Suprapubic skin (tissue), 3 donors: Measurements from ENCODE around the gene BBS4.
"Not testable (repeated sequence)": the region's sequence is repeated elsewhere in the genome, so short reads cannot be mapped to it uniquely, and the experiment has no call there.

ENCODE experiments used
- CTCF ChIP-seq, 2 donors: fragments of 200-600 bp in 1 of 2; fragments of 450-650 bp in 1 of 2; sonication (generic) in 1 of 2; IDR thresholded peaks; one replicate each; pipeline ENCODE4 v1.5.1; 2016 to 2019; ENCODE audit warnings: antibody characterized with exemption in 2 of 2, mild to moderate bottlenecking in 1 of 2, moderate library complexity in 1 of 2
- POLR2A ChIP-seq, 2 donors: fragments of 450-650 bp; IDR thresholded peaks; one replicate each; pipeline ENCODE4 v1.6.1; 2017; ENCODE audit warnings: antibody characterized with exemption in 2 of 2, mild to moderate bottlenecking in 2 of 2, moderate library complexity in 2 of 2

- not testable (repeated sequence) for TF ChIP-seq CTCF, POLR2A (IDR thresholded peaks at IDR 0.05)
Measured at GRCh38 chr15:72728249-72728648, 42.2 kb downstream of the BBS4 start.
